ENCODE data around the gene PEA15.

Gene PEA15

DNA sequence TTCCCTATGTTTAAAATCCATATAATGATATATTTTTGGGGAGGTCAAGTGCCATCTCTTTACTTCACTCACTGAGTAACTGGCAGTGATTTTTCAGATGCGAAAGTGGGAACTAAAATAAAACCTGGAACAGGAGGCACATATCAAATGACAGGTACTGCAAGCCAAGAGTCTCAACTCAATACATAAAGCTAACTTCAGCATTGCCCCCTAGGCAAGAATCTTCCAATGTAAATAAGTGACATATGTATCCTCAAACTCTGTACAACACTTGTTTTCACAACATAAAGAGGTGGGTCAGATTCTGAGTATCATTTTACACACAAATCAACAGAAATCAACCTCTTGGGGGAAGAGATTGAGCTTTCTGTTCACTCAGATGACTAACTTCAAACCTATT, 39.0 kb downstream of the PEA15 start:
- DNase-seq = no peak

DNA sequence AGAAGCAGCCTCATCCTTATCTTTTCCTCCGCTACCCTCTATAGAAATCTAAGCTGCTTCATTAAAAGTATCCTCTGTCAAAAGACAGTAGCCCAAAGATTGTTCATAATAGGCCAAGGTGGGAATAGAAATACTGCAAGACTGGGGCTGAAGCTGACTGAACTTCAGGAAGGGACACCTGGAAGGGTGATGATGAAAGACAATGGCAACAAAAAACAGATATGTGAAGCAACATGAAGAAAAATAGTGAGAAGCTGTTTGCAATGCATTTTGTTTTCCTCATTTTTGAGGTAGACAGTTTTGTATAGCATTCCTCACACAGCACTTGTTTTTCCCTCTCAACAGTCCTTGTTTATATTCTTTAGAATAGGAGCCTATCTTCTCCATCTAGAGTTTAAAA, 40.2 kb downstream of the PEA15 start:
- DNase-seq = no peak

DNA sequence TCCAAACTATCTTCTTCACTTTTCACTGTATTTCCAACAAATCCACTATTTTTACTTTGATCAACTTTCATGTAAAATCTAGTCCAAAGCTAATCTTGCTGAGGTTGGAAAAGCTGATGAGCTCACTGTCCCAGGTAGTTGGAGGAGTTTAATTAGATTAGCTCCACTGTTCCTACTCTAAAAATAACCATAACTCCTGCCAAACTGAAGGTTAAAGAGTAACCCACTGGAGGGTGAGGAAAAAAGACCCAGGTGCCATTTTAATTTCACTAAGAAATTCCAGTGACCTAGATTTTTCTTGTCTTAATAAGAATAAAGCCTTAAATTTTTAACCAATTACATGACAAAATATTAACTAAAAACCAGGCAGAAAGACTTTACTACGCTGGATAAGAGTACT, 41.9 kb downstream of the PEA15 start:
- DNase-seq = no peak

GRCh38 chr1:160251011-160251410, 45.8 kb downstream of the PEA15 start:
- DNase-seq = no peak

DNA sequence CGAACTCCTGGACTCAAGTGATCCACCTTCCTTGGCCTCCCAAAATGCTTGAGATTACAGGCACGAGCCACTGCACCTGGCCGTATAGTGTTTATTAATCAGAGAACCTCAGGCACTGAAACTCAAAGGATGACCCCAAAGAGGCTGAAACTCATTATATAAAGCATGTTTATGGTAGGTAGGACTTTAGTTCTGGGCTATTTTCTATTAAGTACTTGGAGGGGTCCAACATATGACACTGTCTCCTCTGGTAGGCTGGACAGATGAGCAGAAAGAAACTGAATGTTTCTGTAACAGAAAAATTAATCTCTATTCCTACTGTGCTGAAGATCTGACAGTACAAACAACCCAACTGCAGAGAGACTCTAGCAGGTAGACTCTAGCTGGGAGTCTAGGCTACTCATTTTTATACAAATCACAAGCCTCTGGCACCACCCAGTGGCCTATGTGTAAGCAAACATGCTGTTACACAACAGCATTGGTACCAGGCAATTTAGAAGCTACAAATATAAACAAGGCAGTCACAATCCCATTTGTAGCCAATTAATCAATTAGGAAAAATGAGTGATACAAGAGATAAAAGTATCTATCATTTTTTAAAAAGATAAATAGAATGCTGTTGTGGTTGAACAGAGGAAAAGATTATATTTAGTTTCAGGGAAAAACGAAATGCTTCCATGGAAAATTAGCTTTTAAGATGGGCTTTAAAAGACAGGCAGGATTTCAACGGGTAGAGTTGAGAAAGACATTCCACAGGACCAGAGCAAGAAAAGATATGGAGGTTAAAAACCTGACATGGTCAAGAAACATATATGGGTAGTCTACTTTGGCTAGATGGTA, 46.7 kb downstream of the PEA15 start:
- peak; percentile 90 for DNase-seq

DNA sequence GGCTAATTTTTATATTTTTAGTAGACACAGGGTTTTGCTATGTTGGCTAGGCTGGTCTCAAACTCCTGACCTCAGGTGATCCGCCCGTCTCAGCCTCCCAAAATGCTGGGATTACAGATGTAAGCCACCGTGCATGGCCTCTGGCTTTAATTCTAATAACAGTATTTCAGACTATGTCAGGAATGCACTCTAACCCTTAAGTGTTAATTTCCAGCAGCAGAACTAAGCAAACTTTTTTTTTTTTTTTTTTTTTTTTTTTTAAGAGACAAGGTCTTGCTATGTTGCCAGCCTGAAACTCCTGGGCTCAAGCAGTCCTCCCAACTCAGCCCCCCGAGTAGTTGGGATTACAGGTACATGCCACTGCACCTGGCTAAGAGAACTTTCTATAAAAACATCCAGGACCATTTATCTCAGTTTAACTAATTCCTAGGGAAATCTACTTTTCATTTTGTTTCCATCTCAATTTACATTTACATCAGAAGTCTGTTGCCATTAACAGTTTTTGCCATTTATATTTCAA, 50.7 kb downstream of the PEA15 start:
- no peak for DNase-seq

- peak; percentile 93 for DNase-seq
Observed at GRCh38 chr1:160256396-160257046, 51.3 kb downstream of the PEA15 start.

DNA sequence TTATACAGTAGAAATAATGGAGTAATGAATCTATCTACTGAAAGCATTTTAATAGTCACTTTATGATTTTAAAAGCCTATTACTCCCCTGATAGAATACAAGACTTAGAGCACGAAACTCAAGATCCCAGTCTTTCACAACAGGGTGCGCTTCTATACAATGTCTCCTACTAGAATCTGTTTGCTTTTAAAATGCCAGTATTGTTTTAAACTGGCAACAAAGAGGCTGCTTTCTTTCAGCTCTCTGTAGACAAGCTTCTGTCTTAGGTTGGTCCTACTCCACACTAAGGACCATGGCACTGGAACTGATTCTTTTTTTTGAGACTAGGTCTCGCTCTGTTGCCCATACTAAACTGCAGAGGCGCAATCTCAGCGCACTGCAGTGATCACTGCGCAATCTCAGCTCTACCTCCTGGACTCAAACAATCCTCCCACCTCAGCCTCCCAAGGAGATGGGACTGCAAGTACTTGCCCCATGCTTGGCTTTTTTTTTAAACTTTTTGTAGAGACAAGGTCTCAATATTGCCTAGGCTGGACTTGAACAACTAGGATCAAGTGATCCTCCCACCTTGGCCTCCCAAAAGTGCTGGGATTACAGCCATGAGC, 52.3 kb downstream of the PEA15 start:
- no peak for DNase-seq

DNA sequence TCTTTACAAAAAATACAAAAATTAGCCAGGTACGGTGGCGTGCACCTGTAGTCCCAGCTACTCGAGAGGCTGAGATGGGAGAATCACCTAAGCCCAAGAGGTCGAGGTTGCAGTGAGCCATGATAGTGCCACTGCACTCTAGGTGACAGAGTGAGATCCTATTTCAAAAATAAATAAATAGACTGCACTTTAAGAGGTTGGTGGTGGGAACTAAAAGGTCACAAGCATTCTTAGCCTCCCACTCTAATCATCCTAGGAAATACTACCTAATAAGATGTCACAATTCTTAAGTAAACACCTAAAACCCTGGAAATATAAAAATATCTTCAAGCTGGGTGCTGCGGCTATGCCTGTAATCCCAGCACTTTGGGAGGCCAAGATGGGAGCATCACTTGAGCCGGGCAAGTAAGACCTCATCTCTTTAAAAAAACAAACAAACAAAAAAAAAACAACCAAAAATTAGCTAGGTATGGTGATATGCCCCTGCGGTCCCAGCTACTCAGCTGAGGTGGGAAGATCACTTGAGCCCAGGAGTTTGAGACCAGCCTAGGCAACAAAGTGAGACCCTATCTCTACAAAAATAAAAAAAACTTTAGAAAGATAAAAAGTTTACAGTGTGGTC, 53.1 kb downstream of the PEA15 start:
- no peak for DNase-seq

DNA sequence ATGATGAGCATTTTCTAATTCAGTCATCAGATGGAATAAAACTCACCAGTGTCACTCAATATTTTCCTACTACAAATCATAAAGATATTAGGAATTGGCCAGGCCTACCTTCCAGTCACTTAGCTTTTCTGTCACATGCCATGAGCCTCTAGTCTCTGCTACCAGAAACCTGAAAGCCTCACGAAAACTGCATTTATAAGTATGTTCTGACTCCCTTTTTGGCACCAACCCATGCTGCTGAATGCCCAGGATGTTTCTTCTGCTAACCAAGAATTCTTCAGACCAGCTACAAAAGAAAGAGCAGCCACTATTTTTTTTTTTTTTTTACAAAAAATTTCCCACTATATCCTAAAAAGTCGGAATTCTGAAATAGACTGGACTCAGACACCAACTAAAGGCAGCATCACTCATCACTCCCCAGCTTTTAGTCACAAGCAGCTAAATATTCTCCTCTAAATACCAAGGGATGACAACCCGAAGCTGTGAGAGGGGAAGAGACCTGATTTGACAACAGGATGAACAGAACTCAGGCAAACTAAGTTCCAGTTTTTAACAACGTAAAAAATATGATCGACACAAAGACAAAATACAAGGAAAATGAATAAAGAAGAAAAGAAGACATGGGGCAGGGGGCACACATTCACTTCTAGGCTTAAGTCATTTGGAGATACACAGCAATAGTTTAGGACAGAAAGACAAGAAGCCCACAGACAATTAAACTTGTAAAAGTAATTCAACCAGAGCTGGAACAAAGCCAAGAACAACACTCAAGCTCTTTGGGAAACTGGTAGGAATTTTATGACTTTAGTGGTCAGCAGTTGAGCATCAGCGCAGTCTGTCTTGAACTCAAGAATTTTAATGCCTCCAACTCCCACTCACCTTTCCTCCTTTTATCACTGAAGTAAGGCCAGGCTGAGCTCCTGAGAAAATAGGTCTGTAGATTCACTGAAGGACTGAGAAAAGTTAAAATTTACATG, 55.5 kb downstream of the PEA15 start:
- DNase-seq = peak; percentile 44

DNA sequence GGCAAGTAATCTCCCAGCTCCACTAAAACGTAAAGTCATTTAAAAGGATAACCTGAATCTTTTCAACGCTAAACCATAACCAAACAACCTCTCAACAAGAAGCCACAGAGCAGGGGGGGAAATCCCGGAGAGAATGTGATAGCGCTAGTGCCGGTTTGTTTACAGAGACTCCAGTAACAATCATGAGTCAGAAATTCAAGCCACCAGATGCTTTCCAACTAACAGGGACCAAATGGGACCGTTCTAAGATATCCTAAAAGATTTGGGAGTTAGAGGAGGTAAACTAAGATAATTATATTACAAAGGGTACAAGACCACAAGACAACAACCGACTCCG, 56.3 kb downstream of the PEA15 start:
- DNase-seq = peak; percentile 78

DNA sequence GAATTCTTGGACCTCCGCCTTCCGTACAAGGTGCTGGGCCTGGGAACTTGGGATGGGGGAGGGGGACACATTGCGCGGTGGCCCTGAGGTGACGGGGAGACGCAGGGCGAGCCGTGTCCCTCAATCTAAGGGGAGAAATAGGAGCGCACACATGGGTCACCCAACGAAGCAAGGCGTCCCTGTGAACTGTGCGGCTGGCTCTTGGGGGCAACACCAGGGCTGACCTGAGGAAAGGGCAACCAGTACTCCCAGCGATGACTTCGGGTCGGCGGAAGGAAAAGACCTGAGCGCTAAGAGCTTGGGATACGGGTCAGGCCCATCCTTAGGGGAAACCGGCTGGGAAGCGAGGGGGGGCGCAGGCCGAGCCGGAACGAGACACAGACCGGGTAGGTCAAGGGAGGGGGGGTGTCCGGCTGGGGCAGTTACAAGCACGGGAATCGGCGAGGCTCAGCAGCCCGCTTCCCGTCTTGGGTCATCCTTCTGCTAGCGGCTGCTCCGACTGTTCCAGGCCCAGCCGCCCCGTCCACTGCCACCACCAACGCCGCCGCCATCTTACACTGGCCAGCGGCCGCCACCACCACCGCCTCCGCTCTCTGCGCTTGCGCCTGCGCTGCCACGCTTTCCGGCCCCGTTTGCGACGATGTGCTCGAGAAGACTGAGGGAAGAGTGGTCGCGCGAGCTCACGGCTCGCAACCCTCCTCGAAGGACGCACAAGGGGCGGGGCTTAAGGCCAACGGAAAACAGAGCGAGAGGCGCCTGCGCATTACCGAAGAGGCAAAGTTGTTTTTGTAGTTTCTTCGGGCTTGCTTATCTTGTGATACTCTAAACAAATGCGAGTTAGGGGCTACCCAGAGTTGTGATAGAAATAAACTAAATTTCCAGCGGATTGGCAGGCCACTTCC, 57.0 kb downstream of the PEA15 start, which contains the start of gene DCAF8:
Gene DCAF8, minus strand, starts transcription at position 657 of the 902 bp plus-strand sequence. CDS start 18,541 bp downstream, outside the sequence.
- peak; percentile 99 for DNase-seq

DNA sequence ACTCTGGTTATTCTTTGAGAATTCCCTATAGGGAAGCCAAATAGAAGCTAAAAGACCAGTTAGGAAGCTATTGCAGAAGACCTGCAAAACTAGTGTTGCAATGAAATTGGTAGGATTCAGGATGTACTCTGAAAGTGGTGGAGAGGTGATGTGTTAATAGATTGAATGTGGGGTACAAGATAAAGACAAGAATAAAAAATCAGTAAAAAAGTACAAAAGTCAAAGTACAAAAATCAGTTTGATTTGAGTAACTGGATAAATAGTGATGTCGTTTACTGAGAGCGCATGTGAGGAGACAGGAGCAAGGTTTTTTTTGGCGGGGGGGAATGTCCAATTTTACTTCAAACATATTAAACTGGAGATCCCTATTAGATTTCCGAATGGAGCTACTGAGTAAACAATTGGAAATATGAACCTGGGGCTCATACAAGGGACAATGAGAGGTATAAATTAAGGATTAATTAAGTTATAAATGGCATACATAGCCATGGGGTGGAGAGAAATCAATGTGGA, 59.7 kb downstream of the PEA15 start:
- no peak for DNase-seq
